DMS114 treated with DMSO at 0.1 percent for 48 hours (cell line): Measurements from ENCODE around the gene SFXN3.

Experiments
- DNase-seq: peaks from one replicate; lab custom pipeline; 2025; ENCODE audit not compliant: unreplicated experiment; lab: John Stamatoyannopoulos, UW

Gene SFXN3

GRCh38 chr10:101072923-101073322 lies 41.9 kb downstream of the SFXN3 start:
- DNase-seq = no peak

- DNase-seq = no peak
These were observed 42.6 kb downstream of the SFXN3 start for GRCh38 chr10:101073631-101074030.

GRCh38 chr10:101075775-101076174 lies 44.7 kb downstream of the SFXN3 start:
- no peak for DNase-seq

GRCh38 chr10:101076630-101077029 lies 45.6 kb downstream of the SFXN3 start:
- no peak for DNase-seq

GRCh38 chr10:101079874-101080273 lies 48.8 kb downstream of the SFXN3 start:
- no peak for DNase-seq

GRCh38 chr10:101080933-101081931 lies 50.2 kb downstream of the SFXN3 start:
- DNase-seq = no peak

- DNase-seq = no peak
These were observed 54.8 kb downstream of the SFXN3 start for GRCh38 chr10:101085846-101086245.

GRCh38 chr10:101087376-101087775 lies 56.3 kb downstream of the SFXN3 start:
- DNase-seq = no peak

GRCh38 chr10:101087965-101088364 lies 56.9 kb downstream of the SFXN3 start:
- no peak for DNase-seq

GRCh38 chr10:101089520-101090299 lies 58.7 kb downstream of the SFXN3 start:
- DNase-seq = no peak

GRCh38 chr10:101090597-101090996 lies 59.6 kb downstream of the SFXN3 start:
- DNase-seq = no peak
